IPS-18a (cell line): ENCODE results near the gene MLIP.

Experiments
- H3K27ac ChIP-seq: one replicate; pipeline ENCODE4 v1.5.1; 2013; ENCODE audit warnings: low read length
- H3K27me3 ChIP-seq: one replicate; pipeline ENCODE4 v1.6.1; 2013; ENCODE audit warnings: mild to moderate bottlenecking, low read length; ENCODE audit not compliant: control insufficient read depth, insufficient read depth
- H3K36me3 ChIP-seq: one replicate; pipeline ENCODE4 v1.6.1; 2013; ENCODE audit warnings: low read depth, low read length; ENCODE audit not compliant: control insufficient read depth
- H3K4me1 ChIP-seq: one replicate; pipeline ENCODE4 v1.6.1; 2013; ENCODE audit warnings: low read depth, low read length; ENCODE audit not compliant: control insufficient read depth
- H3K4me3 ChIP-seq: one replicate; pipeline ENCODE4 v1.5.1; 2013; ENCODE audit warnings: low read length
- H3K9ac ChIP-seq: one replicate; pipeline ENCODE4 v1.6.1; 2013; ENCODE audit warnings: mild to moderate bottlenecking, low read length, moderate library complexity
- H3K9me3 ChIP-seq: one replicate; pipeline ENCODE4 v1.6.1; 2013; ENCODE audit warnings: low read depth, low read length; ENCODE audit not compliant: control insufficient read depth

Gene MLIP, protein sequence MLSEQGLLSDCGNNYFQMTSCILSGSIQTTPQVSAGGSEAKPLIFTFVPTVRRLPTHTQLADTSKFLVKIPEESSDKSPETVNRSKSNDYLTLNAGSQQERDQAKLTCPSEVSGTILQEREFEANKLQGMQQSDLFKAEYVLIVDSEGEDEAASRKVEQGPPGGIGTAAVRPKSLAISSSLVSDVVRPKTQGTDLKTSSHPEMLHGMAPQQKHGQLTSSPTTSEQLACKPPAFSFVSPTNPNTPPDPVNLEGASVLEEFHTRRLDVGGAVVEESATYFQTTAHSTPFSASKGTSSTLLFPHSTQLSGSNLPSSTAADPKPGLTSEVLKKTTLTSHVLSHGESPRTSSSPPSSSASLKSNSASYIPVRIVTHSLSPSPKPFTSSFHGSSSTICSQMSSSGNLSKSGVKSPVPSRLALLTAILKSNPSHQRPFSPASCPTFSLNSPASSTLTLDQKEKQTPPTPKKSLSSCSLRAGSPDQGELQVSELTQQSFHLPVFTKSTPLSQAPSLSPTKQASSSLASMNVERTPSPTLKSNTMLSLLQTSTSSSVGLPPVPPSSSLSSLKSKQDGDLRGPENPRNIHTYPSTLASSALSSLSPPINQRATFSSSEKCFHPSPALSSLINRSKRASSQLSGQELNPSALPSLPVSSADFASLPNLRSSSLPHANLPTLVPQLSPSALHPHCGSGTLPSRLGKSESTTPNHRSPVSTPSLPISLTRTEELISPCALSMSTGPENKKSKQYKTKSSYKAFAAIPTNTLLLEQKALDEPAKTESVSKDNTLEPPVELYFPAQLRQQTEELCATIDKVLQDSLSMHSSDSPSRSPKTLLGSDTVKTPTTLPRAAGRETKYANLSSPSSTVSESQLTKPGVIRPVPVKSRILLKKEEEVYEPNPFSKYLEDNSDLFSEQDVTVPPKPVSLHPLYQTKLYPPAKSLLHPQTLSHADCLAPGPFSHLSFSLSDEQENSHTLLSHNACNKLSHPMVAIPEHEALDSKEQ

GRCh38 chr6:54111341-54112045 is at the start of gene MLIP:
Gene MLIP (plus strand): TSS chr6:54111443. CDS start chr6:54111480, 37 bp downstream.
- Histone ChIP-seq H3K27me3 (no peaks in the 10 kb centered on the region), H3K27ac (no peak within 1 kb of the TSS), H3K4me1 (no peaks in the 10 kb centered on the region), H3K9me3 (no peaks in the 10 kb centered on the region), H3K9ac (no peak within 1 kb of the TSS), H3K4me3 (no peak within 1 kb of the TSS), H3K36me3 (no peaks in the 10 kb centered on the region)

DNA sequence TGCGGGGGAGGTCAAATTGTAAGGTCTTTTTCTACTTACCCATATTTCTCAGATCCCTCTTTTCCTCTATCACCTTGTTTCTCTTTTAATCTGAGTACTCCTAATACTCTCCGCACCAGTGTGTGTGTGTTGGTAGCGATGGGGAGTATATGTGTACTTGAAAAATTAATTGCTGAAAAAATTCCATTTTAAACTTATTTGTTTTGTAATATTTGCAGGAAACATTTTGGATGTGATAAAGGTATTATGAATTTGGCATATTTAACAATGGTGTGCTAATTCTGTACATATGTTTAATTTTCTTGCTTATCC is 48.1 kb upstream of the MLIP start:
- Histone ChIP-seq H3K4me1 (no peaks in the 10 kb centered on the region), H3K9me3 (no peaks in the 10 kb centered on the region), H3K9ac (no peak overlapping the region)

GRCh38 chr6:54068694-54069093 is 42.5 kb upstream of the MLIP start:
- no peaks in the 10 kb centered on the region for H3K9me3 ChIP-seq
- H3K4me3 ChIP-seq = no peak overlapping the region
- no peaks in the 10 kb centered on the region for H3K27me3 ChIP-seq
- H3K27ac ChIP-seq = no peak overlapping the region
- H3K36me3 ChIP-seq = no peaks in the 10 kb centered on the region
- peaks cover 13% of the 10 kb centered on the region for H3K4me1 ChIP-seq
- no peak overlapping the region for H3K9ac ChIP-seq

More for the DNA sequence above, 48.1 kb upstream of the MLIP start:
- H3K27me3 ChIP-seq = no peaks in the 10 kb centered on the region
- no peak overlapping the region for H3K27ac ChIP-seq
- H3K4me3 ChIP-seq = no peak overlapping the region
- no peaks in the 10 kb centered on the region for H3K36me3 ChIP-seq

- H3K4me1 ChIP-seq = peaks cover 17% of the 10 kb centered on the region
- H3K4me3 ChIP-seq = no peak overlapping the region
- H3K36me3 ChIP-seq = no peaks in the 10 kb centered on the region
- no peaks in the 10 kb centered on the region for H3K9me3 ChIP-seq
- no peak overlapping the region for H3K27ac ChIP-seq
- no peaks in the 10 kb centered on the region for H3K27me3 ChIP-seq
- no peak overlapping the region for H3K9ac ChIP-seq
Measured at GRCh38 chr6:54070025-54070424, 41.2 kb upstream of the MLIP start.

DNA sequence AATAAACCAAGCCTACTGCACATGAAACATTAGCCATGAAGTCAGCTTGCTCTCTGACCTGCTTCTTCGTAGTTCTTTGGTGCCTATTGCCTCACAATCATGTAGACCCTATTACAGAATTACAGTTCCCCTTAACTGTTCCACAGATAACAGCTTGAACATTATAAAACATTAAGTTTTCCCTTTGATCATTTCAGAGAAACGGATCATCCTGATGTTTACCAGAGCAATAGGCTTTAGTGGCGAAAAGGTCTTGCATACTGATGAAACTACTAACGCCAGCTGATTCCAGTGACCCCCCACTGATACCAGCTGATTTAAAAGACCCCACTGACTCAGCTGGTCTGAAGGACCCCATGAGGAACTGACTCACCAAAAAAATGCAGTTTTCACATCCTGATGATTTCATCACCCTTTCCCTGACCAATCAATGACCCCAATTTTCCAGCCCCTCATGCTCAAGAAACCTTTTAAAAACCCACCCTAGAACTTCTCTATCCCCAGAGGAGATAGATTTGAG is 39.4 kb upstream of the MLIP start:
- H3K4me3 ChIP-seq = no peak overlapping the region
- no peaks in the 10 kb centered on the region for H3K36me3 ChIP-seq
- H3K27me3 ChIP-seq = no peaks in the 10 kb centered on the region
- no peak overlapping the region for H3K9ac ChIP-seq
- no peak overlapping the region for H3K27ac ChIP-seq
- peaks cover 17% of the 10 kb centered on the region for H3K4me1 ChIP-seq
- H3K9me3 ChIP-seq = no peaks in the 10 kb centered on the region

DNA sequence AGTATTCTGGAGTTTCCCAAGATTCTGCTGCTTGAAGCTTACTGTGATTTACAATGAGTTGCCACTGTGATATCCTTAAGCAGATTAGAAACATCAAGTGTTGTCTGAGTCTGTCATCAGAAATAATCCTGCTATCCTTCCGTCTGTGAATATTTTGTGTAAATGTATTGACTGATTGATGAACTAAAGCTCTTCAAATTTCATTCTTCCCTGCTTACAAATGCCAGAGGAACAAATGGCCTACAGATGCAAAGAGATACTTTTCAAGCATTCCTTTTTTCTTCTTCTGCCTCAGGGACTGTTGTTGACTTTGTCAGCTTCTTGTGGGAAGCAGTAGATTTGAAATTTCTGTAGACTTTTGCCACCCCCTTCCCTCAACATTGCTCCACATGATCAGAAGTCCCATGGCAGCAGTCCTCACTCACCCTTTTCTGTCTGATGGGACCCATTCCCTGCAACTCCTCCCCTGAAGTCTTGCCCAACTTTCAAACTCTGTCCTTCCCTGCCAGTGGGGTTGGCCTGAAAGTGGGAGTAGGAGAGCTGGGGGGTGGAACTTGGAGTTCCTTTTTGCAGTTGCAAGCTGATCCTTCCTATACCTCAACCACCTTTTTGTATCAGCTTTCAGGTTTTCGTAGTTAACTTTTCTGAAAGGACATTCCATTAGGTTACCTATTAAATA is 38.5 kb upstream of the MLIP start:
- no peaks in the 10 kb centered on the region for H3K27me3 ChIP-seq
- H3K9ac ChIP-seq = no peak overlapping the region
- H3K9me3 ChIP-seq = no peaks in the 10 kb centered on the region
- no peak overlapping the region for H3K4me3 ChIP-seq
- H3K27ac ChIP-seq = no peak overlapping the region
- peaks cover 17% of the 10 kb centered on the region for H3K4me1 ChIP-seq
- no peaks in the 10 kb centered on the region for H3K36me3 ChIP-seq

- Histone ChIP-seq H3K9ac (no peak overlapping the region), H3K36me3 (no peaks in the 10 kb centered on the region), H3K4me1 (peaks cover 17% of the 10 kb centered on the region), H3K27me3 (no peaks in the 10 kb centered on the region), H3K4me3 (no peak overlapping the region), H3K27ac (no peak overlapping the region), H3K9me3 (no peaks in the 10 kb centered on the region)
Measured at GRCh38 chr6:54073487-54073886, 37.8 kb upstream of the MLIP start.

- Histone ChIP-seq H3K27ac (no peak overlapping the region), H3K27me3 (no peaks in the 10 kb centered on the region), H3K9ac (no peak overlapping the region)
Measured at GRCh38 chr6:54074109-54074508, 37.1 kb upstream of the MLIP start.

DNA sequence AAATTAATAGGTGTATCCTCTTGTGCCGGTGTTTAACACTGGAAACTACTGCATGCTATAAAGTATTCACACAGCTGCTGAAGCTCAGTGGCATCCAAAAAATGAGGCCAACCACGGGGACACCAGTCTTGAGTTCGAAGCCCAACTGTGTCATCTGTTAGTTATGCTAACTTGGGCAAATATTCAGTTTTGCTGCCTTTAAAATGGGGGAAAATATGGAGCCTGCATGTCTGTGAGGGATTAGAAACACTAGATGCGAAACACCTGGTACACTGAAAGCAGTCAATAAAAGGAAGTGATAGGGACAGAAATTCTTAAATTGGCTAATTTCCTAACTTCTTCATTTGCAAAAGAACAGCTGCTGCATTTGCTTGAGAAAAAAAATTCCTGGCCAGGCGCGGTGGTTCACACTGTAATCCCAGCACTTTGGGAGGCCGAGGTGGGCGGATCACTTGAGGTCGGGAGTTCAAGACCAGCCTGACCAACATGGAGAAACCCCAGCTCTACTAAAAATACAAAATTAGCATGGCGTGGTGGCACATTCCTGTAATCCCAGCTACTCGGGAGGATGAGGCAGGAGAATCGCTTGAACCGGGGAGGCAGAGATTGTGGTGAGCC is 36.6 kb upstream of the MLIP start:
- H3K36me3 ChIP-seq = no peaks in the 10 kb centered on the region
- no peak overlapping the region for H3K27ac ChIP-seq
- H3K4me1 ChIP-seq = peaks cover 17% of the 10 kb centered on the region
- no peaks in the 10 kb centered on the region for H3K27me3 ChIP-seq
- H3K4me3 ChIP-seq = no peak overlapping the region
- H3K9ac ChIP-seq = no peak overlapping the region
- H3K9me3 ChIP-seq = no peaks in the 10 kb centered on the region

More at GRCh38 chr6:54074109-54074508, 37.1 kb upstream of the MLIP start:
- Histone ChIP-seq H3K36me3 (no peaks in the 10 kb centered on the region), H3K4me3 (no peak overlapping the region), H3K4me1 (peaks cover 17% of the 10 kb centered on the region), H3K9me3 (no peaks in the 10 kb centered on the region)

DNA sequence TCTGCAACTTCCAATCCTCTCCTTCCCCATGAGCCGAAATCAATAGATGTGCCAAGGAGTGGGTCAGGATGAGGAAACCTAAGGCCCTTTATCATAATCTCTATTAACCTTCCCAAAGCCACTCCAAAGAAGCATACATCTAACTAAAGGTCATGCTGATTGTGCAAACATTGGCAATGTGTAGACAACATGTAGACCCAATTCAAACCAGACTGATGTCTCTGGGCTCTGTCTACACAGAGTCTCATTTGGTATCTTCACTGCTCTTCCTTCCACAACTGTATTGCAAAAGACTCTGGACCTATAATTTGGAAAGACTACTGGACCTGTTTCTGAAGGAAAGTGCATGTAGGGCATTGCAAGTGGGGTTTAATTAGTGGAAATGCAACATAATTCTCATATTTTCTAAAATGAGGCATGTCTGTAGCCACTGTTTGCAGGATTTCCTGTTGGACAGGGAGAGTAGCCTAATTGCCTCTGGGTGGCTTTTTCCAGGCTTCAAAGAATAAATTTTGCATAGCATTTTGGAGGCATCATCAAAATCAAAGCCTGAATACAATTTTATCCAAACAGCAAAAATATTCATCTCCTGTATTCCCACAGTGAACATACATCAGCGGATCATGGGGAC is 35.0 kb upstream of the MLIP start:
- no peak overlapping the region for H3K27ac ChIP-seq
- peaks cover 17% of the 10 kb centered on the region for H3K4me1 ChIP-seq

More for the DNA sequence above, 35.0 kb upstream of the MLIP start:
- Histone ChIP-seq H3K9ac (no peak overlapping the region), H3K27me3 (no peaks in the 10 kb centered on the region), H3K9me3 (no peaks in the 10 kb centered on the region), H3K36me3 (no peaks in the 10 kb centered on the region), H3K4me3 (no peak overlapping the region)
